HAP-1 (cell line): ENCODE measurements around the gene MEG3.
"Not testable (repeated sequence)": the region's sequence is repeated elsewhere in the genome, so short reads cannot be mapped to it uniquely, and the experiment has no call there.

Experiments used
- DNase-seq, 2 experiments: peaks; one replicate each; pipeline ENCODE4 v3.0.0-alpha.2; 2016 to 2020; ENCODE audit warnings: low spot score in 2 of 2
- H3K27me3 ChIP-seq: fragments of 250-450 bp; sonication (Bioruptor Pico); 2 replicates; pipeline ENCODE4 v1.5.1; 2020; ENCODE audit warnings: low read depth, mild to moderate bottlenecking, moderate library complexity
- H3K36me3 ChIP-seq: fragments of 250-450 bp; sonication (Bioruptor Pico); replicated peaks from 2 replicates; pipeline ENCODE4 v1.5.1; 2020; ENCODE audit warnings: mild to moderate bottlenecking
- H3K4me1 ChIP-seq: fragments of 250-450 bp; sonication (Bioruptor Pico); 2 replicates; pipeline ENCODE4 v1.5.1; 2020; ENCODE audit warnings: mild to moderate bottlenecking
- H3K4me3 ChIP-seq: fragments of 250-450 bp; sonication (Bioruptor Pico); 2 replicates; pipeline ENCODE4 v1.5.1; 2020; ENCODE audit warnings: mild to moderate bottlenecking, moderate library complexity
- H3K9me3 ChIP-seq: fragments of 250-450 bp; sonication (Bioruptor Pico); 2 replicates; pipeline ENCODE4 v1.5.1; 2020; ENCODE audit warnings: mild to moderate bottlenecking, moderate library complexity
- in situ Hi-C: fragments of 300-500 bp; cut with MboI; formaldehyde crosslinking; loops from 3 replicates; pipeline ENCODE4 v1.14.3; 2020; ENCODE audit warnings: low sequenced_read_pairs, inconsistent platforms, mixed read lengths

MEG3 gene

DNA sequence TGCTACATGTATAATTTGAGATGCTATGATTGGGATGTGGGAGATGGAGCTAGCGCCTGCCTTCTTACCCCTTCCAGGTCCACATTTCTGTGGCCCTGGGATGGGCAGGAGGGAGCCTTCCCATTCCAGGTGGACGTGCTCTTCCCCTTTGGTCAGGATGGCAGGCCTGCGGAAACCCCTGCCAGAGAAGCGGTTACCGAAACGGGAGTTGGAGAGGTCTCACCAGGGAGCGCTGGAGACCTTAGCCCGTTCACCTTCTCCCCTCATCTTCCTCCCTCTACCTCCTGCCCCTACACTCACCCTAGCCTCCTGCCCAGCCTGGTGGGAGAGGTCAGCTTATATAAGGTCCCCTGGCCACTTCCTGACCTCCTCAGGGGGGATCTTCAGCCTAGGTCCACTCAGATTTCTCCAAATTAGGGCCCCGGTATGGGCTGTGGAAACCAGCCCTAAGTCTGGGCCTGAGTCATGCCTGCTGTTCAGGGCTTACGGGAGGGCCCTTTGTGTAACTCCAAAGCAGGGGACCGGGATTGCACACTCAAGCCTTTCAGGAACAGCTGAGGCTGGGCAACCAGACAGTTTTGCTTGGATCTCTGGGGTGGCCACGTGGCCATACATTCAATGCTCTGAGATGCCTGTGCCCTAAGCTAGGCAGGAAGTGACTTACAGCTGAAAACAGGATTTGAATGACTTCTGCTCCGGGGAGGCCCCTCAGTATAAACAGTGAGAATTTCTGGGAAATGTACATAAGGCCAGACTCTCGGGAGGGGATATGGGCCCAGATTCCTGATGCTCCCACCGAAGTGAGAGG, 10.2 kb upstream of the MEG3 start:
- no peaks in the 10 kb centered on the region; the same call in 1 of the 2 replicates for H3K4me1 ChIP-seq
- H3K4me3 ChIP-seq, result no peak overlapping the region
- DNase-seq, result no peak
- H3K36me3 ChIP-seq, result no peaks in the 10 kb centered on the region
- in situ Hi-C loops, result no loop called here
- H3K27me3 ChIP-seq, result no peaks in the 10 kb centered on the region
- H3K9me3 ChIP-seq, result peaks cover 13% of the 10 kb centered on the region

- peaks cover 6% of the 10 kb centered on the region for H3K9me3 ChIP-seq
- no peaks in the 10 kb centered on the region for H3K36me3 ChIP-seq
- H3K4me1 ChIP-seq, result no peaks in the 10 kb centered on the region; the same call in 1 of the 2 replicates
- no peak for DNase-seq
- in situ Hi-C loops, result no loop called here
- H3K4me3 ChIP-seq, result no peak overlapping the region
- H3K27me3 ChIP-seq, result no peaks in the 10 kb centered on the region
Observed at GRCh38 chr14:100816286-100816949, 9.5 kb upstream of the MEG3 start.

DNA sequence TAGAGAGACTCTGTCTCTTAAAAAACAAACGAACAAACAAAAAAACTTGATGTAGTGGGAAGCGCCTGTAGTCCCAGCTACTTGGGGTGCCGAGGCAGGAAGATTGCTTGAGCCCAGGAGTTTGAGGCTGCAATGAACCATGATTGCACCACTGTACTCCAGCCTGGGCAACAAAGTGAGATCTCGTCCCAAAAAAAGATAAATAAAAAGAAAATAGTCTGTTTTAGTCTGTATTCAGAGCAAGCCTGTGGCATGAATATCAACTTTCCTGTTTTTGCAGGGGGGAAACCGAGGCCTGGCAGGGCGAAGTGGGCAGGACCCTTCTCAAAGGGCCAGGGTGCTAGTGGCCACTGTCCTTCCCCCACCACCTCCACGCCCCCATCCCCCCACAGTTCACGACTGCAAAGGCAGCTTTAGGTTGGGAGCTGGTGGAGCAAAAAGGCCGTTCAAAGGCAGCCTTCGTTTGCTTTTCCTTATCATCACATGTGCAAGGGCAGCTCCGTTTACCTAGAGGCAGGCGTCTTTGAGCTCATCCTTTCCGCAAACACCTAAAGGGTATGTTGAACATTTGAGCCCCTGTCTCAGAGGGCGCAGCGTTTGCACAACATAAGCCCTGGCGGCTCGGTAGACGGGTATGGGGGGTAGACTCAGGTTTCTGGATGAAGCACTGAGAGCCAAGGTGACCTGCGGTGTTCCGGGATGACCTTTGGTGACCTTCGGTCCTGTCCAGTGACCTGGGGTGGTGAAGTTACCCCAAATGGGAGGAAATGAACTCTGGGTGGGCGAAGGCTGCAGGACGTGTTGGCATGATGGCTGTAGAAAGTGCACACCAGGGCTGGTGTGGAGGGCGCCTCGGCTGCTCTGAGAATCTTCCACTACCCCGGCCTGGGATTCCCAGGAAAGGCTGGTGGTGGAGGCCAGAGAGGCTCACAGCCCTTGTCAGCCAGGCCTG, 8.7 kb upstream of the MEG3 start:
- Histone ChIP-seq H3K9me3 (peaks cover under 1% of the 10 kb centered on the region), H3K4me3 (no peak overlapping the region), H3K36me3 (no peaks in the 10 kb centered on the region), H3K4me1 (no peaks in the 10 kb centered on the region; the same call in 1 of the 2 replicates), H3K27me3 (no peaks in the 10 kb centered on the region)
- DNase-seq, result no peak
- in situ Hi-C loops, result no loop called here

DNA sequence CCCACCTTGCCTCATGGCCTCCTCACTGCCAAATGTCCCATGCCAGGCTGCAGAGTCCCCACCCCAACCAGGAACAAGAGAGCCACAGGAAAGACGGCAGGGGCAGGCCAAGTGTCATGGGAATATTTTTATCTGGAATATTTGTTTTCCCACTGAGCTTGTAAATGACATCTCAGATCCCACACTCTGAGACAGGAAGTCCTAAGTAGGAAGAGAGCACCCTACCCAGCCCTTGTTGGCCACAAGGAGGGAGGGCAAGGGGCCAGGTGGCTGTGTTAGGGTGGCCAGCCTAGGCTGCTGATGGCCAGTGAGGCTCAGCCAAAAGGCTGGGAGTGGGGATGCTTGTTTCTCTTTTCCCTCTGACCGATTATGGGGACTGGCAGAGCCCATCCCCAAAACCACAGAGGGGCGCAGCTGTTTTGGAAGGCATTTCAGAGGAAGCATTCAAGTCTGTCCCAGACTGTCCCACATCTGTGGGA, 7.7 kb upstream of the MEG3 start:
- H3K27me3 ChIP-seq, result no peaks in the 10 kb centered on the region
- H3K4me3 ChIP-seq, result no peak overlapping the region
- in situ Hi-C loops, result no loop called here
- peaks cover 6% of the 10 kb centered on the region for H3K4me1 ChIP-seq
- DNase-seq, result no peak
- H3K9me3 ChIP-seq, result no peaks in the 10 kb centered on the region
- H3K36me3 ChIP-seq, result no peaks in the 10 kb centered on the region

DNA sequence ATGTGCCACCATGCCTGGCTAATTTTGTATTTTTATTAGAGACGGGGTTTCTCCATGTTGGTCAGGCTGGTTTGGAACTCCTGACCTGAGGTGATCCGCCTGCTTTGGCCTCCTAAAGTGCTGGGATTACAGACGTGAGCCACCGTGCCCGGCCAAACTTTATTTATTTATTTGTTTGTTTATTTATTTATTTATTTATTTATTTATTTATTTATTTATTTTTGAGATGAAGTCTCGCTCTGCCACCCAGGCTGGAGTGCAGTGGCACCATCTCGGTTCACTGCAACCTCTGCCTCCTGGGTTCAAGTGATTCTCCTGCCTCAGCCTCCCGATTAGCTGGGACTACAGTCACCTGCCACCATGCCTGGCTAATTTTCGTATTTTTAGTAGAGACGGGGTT, 7.0 kb upstream of the MEG3 start:
- H3K4me3 ChIP-seq, H3K36me3 ChIP-seq, in situ Hi-C loops, H3K9me3 ChIP-seq, H3K4me1 ChIP-seq, DNase-seq, H3K27me3 ChIP-seq: not testable (repeated sequence)

- H3K36me3 ChIP-seq, result no peaks in the 10 kb centered on the region
Observed at GRCh38 chr14:100819453-100819828, 6.5 kb upstream of the MEG3 start.

DNA sequence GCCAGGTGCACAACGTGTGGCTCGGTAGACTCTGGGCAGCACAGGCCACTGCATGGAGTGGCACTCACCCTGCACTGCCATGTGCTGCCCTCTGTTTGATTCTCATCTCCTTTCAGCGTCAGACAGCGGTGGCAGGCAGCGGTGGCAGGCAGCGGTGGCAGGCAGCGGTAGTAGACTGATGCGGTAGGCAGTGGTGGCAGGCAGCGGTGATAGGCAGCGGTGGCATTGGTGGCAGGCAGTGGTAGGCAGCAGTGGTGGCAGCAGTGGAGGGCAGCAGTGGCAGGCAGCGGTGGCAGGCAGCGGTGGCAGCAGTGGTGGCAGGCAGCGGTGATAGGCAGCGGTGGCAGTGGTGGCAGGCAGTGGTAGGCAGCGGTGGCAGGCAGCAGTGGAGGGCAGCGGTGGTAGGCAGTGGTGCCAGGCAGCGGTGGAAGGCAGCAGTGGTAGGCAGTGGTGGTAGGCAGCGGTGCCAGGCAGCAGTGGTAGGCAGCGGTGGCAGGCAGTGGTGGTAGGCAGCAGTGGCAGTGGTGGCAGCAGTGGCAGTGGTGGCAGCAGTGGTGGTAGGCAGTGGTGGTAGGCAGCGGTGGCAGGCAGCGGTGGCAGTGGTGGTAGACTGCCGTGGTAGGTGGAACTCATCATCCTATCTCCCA, 6.0 kb upstream of the MEG3 start:
- in situ Hi-C loops, result no loop called here
- Histone ChIP-seq H3K4me1 (peaks cover 9% of the 10 kb centered on the region), H3K36me3 (no peaks in the 10 kb centered on the region), H3K27me3 (no peaks in the 10 kb centered on the region), H3K9me3 (no peaks in the 10 kb centered on the region), H3K4me3 (no peak overlapping the region)
- no peak for DNase-seq

More at GRCh38 chr14:100819453-100819828, 6.5 kb upstream of the MEG3 start:
- Histone ChIP-seq H3K9me3 (no peaks in the 10 kb centered on the region), H3K4me3 (no peak overlapping the region), H3K27me3 (no peaks in the 10 kb centered on the region), H3K4me1 (peaks cover 9% of the 10 kb centered on the region)
- no peak for DNase-seq
- in situ Hi-C loops, result no loop called here

DNA sequence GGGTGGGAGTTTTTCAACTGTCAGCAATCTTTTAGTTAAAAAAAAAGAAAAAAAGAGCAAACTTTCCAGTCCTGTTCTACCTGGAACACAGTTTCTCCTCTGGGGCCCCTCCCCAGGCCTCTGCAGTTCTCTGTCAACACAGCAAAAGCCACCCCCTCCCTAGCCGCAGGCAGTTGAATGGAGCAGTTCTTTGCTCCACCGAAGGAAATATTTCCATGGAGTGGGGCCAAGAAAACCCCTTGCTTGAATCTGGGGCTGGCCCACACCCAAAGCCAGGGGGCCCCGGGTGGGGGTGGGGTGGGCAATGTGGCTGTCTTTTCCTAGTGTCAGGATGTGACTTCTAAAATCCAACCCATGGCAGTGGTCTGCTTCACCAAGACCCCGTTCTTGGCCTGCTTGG, 5.0 kb upstream of the MEG3 start:
- no peak overlapping the region for H3K4me3 ChIP-seq
- H3K4me1 ChIP-seq, result peaks cover 9% of the 10 kb centered on the region
- H3K36me3 ChIP-seq, result no peaks in the 10 kb centered on the region
- in situ Hi-C loops, result no loop called here
- H3K9me3 ChIP-seq, result no peaks in the 10 kb centered on the region
- H3K27me3 ChIP-seq, result no peaks in the 10 kb centered on the region
- no peak for DNase-seq

DNA sequence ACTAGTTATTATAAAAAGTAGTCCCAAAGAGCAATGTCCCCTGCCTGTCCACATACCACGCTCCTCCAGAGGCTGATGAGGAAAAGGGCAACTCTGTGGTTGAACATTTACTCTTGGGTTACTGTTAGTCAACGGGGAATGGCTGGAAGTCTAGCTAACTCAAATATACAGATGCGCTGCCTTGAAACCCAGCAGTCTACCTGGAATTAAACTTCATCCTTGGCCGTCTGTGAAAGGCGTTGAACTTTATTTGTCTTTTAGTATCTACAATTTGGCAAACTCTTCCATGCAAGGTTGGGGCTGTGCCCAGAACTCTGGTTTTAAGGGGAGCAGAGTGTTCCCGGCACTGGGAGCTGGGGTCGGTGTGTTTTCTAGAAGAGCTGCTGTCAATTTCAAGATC, 3.9 kb upstream of the MEG3 start:
- H3K4me3 ChIP-seq, result no peak overlapping the region
- no peak for DNase-seq
- H3K36me3 ChIP-seq, result no peaks in the 10 kb centered on the region
- no peaks in the 10 kb centered on the region for H3K27me3 ChIP-seq
- H3K4me1 ChIP-seq, result peaks cover 9% of the 10 kb centered on the region
- in situ Hi-C loops, result no loop called here
- H3K9me3 ChIP-seq, result peaks cover 4% of the 10 kb centered on the region

DNA sequence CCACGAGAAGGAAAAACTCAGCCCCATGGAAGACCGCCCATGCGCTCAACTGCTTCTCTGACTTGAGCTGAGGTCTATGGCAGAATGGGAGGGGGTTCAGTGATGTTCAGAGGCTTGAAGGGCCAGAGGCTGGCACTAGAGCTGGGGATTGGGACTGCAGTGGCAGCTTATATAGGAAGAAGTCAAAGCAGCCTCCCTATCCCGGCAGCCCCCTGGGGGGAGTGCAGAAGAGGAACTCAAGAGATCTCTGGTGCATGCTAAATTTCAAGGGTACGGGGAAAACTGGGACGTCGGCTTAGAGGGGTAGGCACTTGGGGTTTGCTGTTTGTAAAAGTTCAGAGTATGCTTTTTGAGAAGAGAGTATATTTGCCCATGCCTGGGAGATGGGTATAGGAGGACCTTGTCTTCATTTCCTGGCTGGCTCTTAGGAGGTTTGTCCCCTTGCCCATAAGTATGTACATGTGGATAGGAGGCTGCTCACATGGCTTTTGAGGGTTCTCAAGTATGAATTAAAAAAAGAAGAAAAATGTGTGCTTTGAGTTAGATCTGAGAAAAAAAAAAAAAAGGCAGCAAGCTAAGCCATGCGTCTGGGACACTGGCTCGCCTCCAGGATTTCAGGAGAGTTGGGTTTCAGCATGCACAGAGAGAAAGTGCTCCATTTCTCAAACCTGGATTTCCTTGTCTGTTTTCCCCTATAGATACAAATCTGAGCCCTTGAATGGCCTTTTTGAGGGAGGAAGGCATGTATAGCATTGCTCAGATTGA, 3.2 kb upstream of the MEG3 start:
- in situ Hi-C loops, result no loop called here
- no peak for DNase-seq
- peaks cover 5% of the 10 kb centered on the region for H3K9me3 ChIP-seq
- H3K4me3 ChIP-seq, result no peak overlapping the region
- H3K36me3 ChIP-seq, result no peaks in the 10 kb centered on the region
- H3K27me3 ChIP-seq, result no peaks in the 10 kb centered on the region
- H3K4me1 ChIP-seq, result peaks cover 9% of the 10 kb centered on the region

GRCh38 chr14:100823413-100824080, 2.4 kb upstream of the MEG3 start:
- Histone ChIP-seq H3K4me1 (peaks cover 9% of the 10 kb centered on the region), H3K36me3 (no peaks in the 10 kb centered on the region), H3K4me3 (no peak overlapping the region), H3K27me3 (no peaks in the 10 kb centered on the region), H3K9me3 (peaks cover 5% of the 10 kb centered on the region)
- in situ Hi-C loops, result no loop called here
- no peak for DNase-seq

- Histone ChIP-seq H3K36me3 (no peaks in the 10 kb centered on the region), H3K9me3 (peaks cover 5% of the 10 kb centered on the region), H3K4me3 (no peak overlapping the region), H3K27me3 (no peaks in the 10 kb centered on the region), H3K4me1 (peaks cover 11% of the 10 kb centered on the region)
- in situ Hi-C loops, result no loop called here
- DNase-seq, result no peak
Observed at GRCh38 chr14:100824091-100824551, 1.8 kb upstream of the MEG3 start.
